Posterior cingulate gyrus (tissue), 11 donors: ENCODE measurements around the gene GUCY1A1.
A peak's percentile ranks its signal among the peaks of the same experiment; 100 is the strongest.

Experiments used
- DNase-seq, 10 donors: peaks; one replicate each; pipeline versions ENCODE4 v3.0.0 to v3.0.0-alpha.2; 2020 to 2021; ENCODE audit warnings: mixed read lengths in 3 of 10
- intact Hi-C: fragments of 100-400 bp; cut with DNase I; formaldehyde crosslinking; loops from one replicate; pipeline ENCODE4 v1.15.1; 2023

GUCY1A1 gene

GRCh38 chr4:155724731-155725130 lies 58.1 kb downstream of the GUCY1A1 start:
- intact Hi-C loops, result no loop called here
- no peak for DNase-seq

GRCh38 chr4:155734065-155734464 lies 67.4 kb downstream of the GUCY1A1 start:
- DNase-seq, result no peak
- intact Hi-C loops, result no loop called here

- no peak for DNase-seq
- intact Hi-C loops, result no loop called here
Measured at GRCh38 chr4:155734951-155735350, 68.3 kb downstream of the GUCY1A1 start.

GRCh38 chr4:155735496-155735895 lies 68.8 kb downstream of the GUCY1A1 start:
- no peak for DNase-seq
- intact Hi-C loops, result no loop called here

- intact Hi-C loops, result no loop called here
- no peak for DNase-seq
Measured at GRCh38 chr4:155738548-155738947, 71.9 kb downstream of the GUCY1A1 start.

GRCh38 chr4:155741546-155741945 lies 74.9 kb downstream of the GUCY1A1 start:
- intact Hi-C loops, result no loop called here
- DNase-seq, result no peak

GRCh38 chr4:155742310-155743015 lies 75.8 kb downstream of the GUCY1A1 start:
- intact Hi-C loops, result no loop called here
- DNase-seq, result no peak

GRCh38 chr4:155745984-155746383 lies 79.3 kb downstream of the GUCY1A1 start:
- intact Hi-C loops, result no loop called here
- DNase-seq, result no peak

- intact Hi-C loops, result no loop called here
- no peak for DNase-seq
Measured at GRCh38 chr4:155748039-155748438, 81.4 kb downstream of the GUCY1A1 start.

GRCh38 chr4:155749041-155749440 lies 82.4 kb downstream of the GUCY1A1 start:
- intact Hi-C loops, result no loop called here
- DNase-seq, result no peak

- DNase-seq, result no peak
- intact Hi-C loops, result no loop called here
Measured at GRCh38 chr4:155751569-155751968, 84.9 kb downstream of the GUCY1A1 start.

GRCh38 chr4:155757745-155758265 lies 91.2 kb downstream of the GUCY1A1 start:
- DNase-seq, result no peak

GRCh38 chr4:155758481-155759371 lies 92.1 kb downstream of the GUCY1A1 start, which contains the start of gene GUCY1B1:
TSS of gene GUCY1B1 (plus strand) at chr4:155759021. CDS start at chr4:155759141, 120 bp downstream.
- peak; percentile 95 to 99 (median 98) for DNase-seq

More at GRCh38 chr4:155757745-155758265, 91.2 kb downstream of the GUCY1A1 start:
- intact Hi-C loops, result no loop called here

GRCh38 chr4:155759372-155760252 lies 93.0 kb downstream of the GUCY1A1 start:
- intact Hi-C loops, result no loop called here
- peak; percentile 23 to 89 (median 52) for DNase-seq

More at GRCh38 chr4:155758481-155759371, 92.1 kb downstream of the GUCY1A1 start, which contains the start of gene GUCY1B1:
- intact Hi-C loops, result no loop called here

GRCh38 chr4:155761047-155761446 lies 94.4 kb downstream of the GUCY1A1 start:
- intact Hi-C loops, result no loop called here
- no peak for DNase-seq

- intact Hi-C loops, result no loop called here
- DNase-seq, result no peak
Measured at GRCh38 chr4:155761916-155762315, 95.3 kb downstream of the GUCY1A1 start.

GRCh38 chr4:155762334-155762733 lies 95.7 kb downstream of the GUCY1A1 start:
- no peak for DNase-seq
- intact Hi-C loops, result no loop called here

GRCh38 chr4:155763551-155763950 lies 96.9 kb downstream of the GUCY1A1 start:
- no peak for DNase-seq
- intact Hi-C loops, result no loop called here

GRCh38 chr4:155765149-155765548 lies 98.5 kb downstream of the GUCY1A1 start:
- DNase-seq, result no peak
- intact Hi-C loops, result no loop called here

GRCh38 chr4:155766622-155767021 lies 100.0 kb downstream of the GUCY1A1 start:
- DNase-seq, result no peak
- intact Hi-C loops, result no loop called here
